Measurements from ENCODE around the gene FRMPD4.

Gene FRMPD4

GRCh38 chrX:12223650-12224049 lies 85.4 kb downstream of the FRMPD4 start:
- no peak for DNase-seq

DNA sequence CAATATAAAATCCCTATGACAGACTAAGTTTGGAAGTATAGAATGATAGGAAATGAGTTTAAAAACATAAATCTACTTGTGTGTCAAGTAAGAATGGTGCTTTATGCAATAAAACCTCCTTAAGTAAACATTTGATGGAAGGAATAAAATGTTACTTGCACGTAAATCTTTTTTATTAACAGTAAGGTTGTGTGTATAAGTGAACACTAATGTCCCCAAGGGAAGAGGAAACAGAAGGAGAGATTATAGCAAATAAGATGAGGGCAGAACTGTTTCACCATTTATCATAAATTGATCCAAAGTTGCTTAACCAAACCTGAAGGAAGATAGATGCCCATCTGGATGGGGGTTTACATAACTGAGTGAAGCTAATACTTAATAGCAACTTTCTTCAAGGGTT lies 86.8 kb downstream of the FRMPD4 start:
- no peak for DNase-seq

- DNase-seq, result no peak
Observed at GRCh38 chrX:12227412-12228041, 89.3 kb downstream of the FRMPD4 start.

- no peak for DNase-seq
Observed at GRCh38 chrX:12228862-12229261, 90.6 kb downstream of the FRMPD4 start.

- no peak for DNase-seq
Observed at GRCh38 chrX:12229986-12230385, 91.7 kb downstream of the FRMPD4 start.

DNA sequence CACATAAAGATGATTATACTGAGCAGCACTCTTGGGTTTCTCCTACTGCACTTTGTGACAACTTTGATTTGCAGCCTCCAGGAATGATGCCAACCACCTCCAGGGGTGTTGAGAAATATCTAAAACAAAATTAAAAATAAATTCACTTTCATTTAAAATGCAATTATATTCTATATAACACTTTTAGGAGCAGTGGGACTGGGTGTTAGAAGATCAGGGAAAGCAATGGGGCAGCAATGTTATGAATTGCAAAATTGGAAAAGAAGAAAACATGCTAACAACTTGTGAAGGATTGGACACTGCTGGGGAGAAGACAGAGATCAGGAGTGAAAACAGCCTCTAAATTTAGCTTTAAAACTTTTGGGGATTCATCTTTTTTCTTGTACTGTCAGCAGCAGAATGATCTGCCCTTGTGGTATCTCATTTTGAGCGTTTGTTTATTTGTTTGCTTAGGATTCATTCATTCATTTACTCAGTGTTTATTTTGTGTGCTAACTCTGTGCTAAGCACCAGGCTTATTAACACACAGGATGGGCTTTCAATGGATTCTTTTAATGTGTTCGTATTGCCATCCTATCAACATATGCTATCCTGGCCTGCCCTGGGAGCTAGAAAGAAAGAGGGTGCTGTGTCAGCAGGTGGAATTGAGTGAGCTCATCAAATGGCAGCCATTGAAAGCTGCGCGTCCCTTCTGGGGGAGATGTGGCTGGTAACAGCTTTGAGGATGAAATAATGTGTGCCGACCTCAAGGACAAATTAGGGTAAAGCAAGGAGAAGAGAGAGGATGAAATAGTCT lies 96.5 kb downstream of the FRMPD4 start:
- DNase-seq, result no peak

GRCh38 chrX:12236156-12236555 lies 97.9 kb downstream of the FRMPD4 start:
- DNase-seq, result no peak

DNA sequence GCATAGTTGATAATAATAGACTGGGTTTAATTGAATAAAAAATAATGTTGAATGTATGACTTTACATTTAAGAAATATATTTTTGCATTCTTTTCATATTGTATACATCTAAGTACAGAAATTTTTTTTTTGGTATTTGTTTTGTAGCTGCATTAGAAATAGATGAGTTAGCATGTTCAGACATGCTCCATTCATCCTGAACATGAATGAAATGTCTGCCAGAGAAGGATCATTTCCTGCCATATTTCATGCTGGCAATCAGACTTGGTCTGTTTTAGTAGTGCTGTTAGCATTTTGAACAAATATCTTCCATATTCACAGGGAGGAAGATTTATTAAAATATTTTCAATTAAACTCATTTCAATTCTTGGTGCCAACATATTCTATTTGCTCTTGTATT lies 98.9 kb downstream of the FRMPD4 start:
- DNase-seq, result no peak

- DNase-seq, result no peak
Observed at GRCh38 chrX:12237771-12238170, 99.5 kb downstream of the FRMPD4 start.

DNA sequence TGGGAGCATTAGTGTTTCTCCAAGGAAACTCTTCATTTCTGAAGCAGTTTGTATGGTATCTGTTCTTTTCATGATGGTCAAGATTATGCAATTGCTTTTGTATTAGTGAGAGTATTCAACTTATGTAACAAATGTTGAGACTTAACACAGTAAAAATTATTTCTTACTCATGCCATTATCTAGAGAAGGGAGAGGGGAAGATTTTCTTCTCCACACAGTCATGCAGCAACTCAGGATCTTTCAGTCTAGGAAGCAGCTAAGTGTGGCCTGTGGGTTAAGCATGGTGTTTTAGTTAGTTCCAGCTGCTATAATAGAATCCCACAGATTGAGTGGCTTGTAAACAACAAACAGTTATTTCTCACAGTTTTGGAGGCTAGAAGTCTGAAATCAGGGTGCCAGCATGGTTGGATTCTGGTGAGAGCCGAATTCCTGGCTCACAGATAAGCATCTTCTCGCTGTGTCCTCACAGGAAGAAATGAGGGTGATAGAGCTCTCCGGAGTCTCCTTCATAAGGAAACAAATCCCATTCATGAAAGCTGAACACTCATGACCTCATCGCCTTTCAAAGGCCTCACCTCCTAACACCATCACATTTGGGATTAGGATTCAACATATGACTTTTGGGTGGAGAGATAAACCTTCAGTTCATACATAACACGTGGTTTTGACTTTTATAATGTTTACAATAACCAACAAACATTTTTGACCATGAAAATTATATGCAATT lies 101.2 kb downstream of the FRMPD4 start:
- DNase-seq, result no peak

DNA sequence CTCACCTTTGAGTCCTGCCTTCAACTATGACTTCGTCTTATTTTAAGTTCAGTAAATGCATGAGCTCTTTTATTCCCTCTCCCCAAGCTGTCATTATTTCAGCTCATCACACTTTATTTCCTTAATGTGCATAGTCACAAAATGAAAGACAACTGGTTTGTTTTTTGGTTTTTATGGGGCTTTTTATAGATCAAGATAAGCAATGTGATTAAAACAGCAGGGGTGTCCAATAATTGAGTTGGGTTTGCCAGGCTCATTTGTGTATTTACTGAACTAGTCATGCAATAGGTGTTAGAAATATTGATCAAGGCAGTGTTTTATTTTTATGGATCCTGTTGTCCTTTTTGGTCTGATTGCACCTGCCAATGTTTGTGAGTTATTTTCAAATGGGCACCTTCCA lies 102.2 kb downstream of the FRMPD4 start:
- no peak for DNase-seq

- DNase-seq, result no peak
Observed at GRCh38 chrX:12241026-12241425, 102.8 kb downstream of the FRMPD4 start.

- no peak for DNase-seq
Observed at GRCh38 chrX:12245650-12246645, 107.7 kb downstream of the FRMPD4 start.

DNA sequence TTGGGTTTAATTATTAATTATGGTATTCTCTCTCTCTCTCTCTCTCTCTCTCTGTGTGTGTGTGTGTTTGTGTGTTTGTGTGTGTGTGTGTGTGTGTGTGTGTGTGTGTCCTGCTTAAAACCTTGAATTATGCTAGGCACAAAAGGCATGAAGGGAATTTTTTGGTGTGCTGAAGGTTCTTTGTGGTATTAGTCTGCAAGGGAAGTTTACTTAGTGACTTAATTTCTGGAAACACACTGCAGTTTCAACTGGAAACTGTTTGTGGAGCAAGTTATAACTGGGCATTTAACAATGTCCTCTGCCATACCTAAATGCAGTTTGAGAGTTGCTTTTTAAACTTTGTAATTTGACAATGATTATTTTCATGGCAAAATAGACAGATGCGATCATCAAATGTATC lies 111.7 kb downstream of the FRMPD4 start:
- no peak for DNase-seq

- no peak for DNase-seq
Observed at GRCh38 chrX:12263211-12263610, 124.9 kb downstream of the FRMPD4 start.

GRCh38 chrX:12269484-12269883 lies 131.2 kb downstream of the FRMPD4 start:
- DNase-seq, result no peak

DNA sequence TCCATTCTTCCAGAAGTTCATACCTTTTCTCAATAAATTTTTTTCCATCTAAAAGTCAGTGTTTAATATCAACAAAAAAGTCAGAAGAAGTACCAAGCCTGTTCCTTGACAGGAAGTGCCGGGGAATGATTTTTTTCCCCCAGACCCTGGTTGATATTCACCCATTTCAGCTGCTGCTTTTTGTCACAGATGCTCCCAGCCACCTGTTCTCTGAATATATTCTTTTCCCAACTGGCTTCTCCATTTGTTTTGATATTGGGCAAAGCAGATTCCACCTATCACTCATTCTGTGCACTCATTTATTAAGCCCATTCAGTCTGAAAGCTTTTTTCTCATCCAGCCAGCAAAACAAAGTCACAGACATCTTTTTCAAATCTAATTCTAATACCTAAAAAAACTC lies 139.9 kb downstream of the FRMPD4 start:
- no peak for DNase-seq

DNA sequence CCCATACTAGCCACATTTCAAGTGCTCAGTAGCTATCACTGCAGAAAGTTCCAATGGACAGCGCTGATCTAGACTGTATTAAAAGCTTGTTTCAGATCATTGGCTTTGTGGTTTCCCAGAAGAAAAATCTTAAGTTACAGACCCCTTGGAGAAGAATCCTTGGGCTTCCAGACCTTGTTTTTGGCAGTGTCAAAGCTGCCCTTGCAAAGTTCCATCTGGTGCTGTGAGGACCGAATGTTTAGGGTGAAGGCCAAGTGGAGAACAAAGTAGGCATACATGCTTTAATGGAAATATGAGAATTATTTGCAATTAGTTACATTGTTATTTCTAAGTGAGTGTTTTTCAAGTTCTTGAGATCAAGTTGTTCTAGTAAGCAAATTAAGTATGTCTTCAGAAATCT lies 144.7 kb downstream of the FRMPD4 start:
- DNase-seq, result no peak

- no peak for DNase-seq
Observed at GRCh38 chrX:12292996-12293765, 154.9 kb downstream of the FRMPD4 start.

- DNase-seq, result no peak
Observed at GRCh38 chrX:12297353-12297752, 159.1 kb downstream of the FRMPD4 start.

DNA sequence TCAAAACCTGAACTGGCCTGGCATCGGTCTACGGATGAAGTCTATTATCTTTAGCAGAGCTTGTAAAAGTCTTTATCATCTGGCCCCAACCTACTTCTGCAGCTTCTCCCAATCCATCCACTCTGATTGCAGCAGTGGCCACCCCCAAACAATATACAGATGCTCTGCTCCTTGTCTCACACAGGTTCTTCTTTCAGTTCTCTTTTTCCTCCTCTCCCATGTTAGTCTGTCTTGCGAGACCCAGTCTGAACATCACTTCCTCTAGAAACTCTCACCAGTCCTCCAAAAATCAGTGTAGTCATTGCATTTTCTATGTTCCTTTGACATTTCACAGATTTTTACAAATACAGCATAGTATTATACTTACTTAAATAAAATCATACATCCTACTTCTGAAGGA lies 163.0 kb downstream of the FRMPD4 start:
- DNase-seq, result no peak

DNA sequence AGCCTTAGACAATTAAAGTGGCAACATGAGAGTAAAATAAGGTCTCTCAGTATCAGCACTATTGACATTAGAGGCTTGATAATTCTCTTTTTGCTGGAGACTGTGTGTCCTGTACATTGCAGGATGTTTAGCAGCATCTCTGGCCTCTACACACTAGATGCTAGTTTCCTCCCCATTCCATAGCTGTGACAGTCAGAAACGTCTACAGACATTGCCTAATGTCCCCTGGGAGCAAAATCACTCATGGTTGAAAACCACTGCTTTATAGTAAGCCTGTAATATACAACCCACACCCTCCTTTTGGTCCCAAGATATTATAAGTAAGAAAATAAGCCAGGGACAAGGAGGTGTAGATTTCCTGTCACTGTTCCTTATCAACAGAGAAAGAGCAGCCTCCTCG lies 166.0 kb downstream of the FRMPD4 start:
- no peak for DNase-seq

Measured in activated naive CD4-positive, alpha-beta T cell (primary cell).